Measurements from ENCODE around the gene CCDC112. TPM values are rescaled to one million over a fixed set of nuclear protein-coding genes. Genes with fewer than 3 reads are reported as not detected.
"Not testable (repeated sequence)": the region's sequence is repeated elsewhere in the genome, so short reads cannot be mapped to it uniquely, and the experiment has no call there.

Gene CCDC112
- total and polyA plus RNA-seq, 2 of the 13 experiments (the other 11 are each of a cell fraction or from before 2014, with no cell fraction given): 1.1 to 2.8 TPM

GRCh38 chr5:115328617-115329274 lies 32.3 kb upstream of the CCDC112 start:
- H3K9ac ChIP-seq (ENCODE audit: insufficient read depth, low read depth, low read length); H3K4me1 ChIP-seq (ENCODE audit: insufficient read depth, low read length); intact Hi-C loops (cut with micrococcal nuclease; ENCODE audit: unreplicated experiment); ATAC-seq; DNase-seq (ENCODE audit: low spot score); BruUV-seq (replicated peaks); FAIRE-seq; H3K36me3 ChIP-seq (replicated peaks in 1 of 2; ENCODE audit: control insufficient read depth in 1 of 2, insufficient read depth in 2 of 2, low read length in 2 of 2); in situ Hi-C loops (cut with HindIII; ENCODE audit: extremely low pct_ligation_motif_present, low pct_unique_long_range_greater_than_20kb); H3K4me2 ChIP-seq (ENCODE audit: low read depth, low read length); H3K27ac ChIP-seq (ENCODE audit: extremely low read length, insufficient read depth, low read length); H3K4me3 ChIP-seq (replicated peaks in 1 of 3; ENCODE audit: insufficient read depth in 1 of 3, low read depth in 2 of 3, low read length in 3 of 3); H3K9me3 ChIP-seq (ENCODE audit: low read length); H4K20me1 ChIP-seq (ENCODE audit: insufficient read depth, low read length); H3K79me2 ChIP-seq (ENCODE audit: insufficient read depth, low read length); CTCF ChIA-PET (ENCODE audit: low intra/inter-chr PET ratio, low total read pairs); H2AFZ ChIP-seq (ENCODE audit: low read length); POLR2A ChIA-PET: not testable (repeated sequence)
- WGBS (ENCODE audit: low lambda C conversion rate): 10% methylated on average over 6 of the region's 6 CpGs
- H3K27me3 ChIP-seq (ENCODE audit: control insufficient read depth in 1 of 2, insufficient read depth in 2 of 2, low read length in 2 of 2): peaks cover 1 to 11% of the 10 kb centered on the region in 2 experiments; a peak in 3 of 5 replicates

GRCh38 chr5:115325296-115325959 lies 29.0 kb upstream of the CCDC112 start:
- no peak for ATAC-seq
- peaks cover 1 to 11% of the 10 kb centered on the region in 2 experiments; a peak in 3 of 5 replicates for H3K27me3 ChIP-seq (ENCODE audit: control insufficient read depth in 1 of 2, insufficient read depth in 2 of 2, low read length in 2 of 2)
- FAIRE-seq: no peak
- ChIA-PET POLR2A (no interaction called here), CTCF (ENCODE audit: low intra/inter-chr PET ratio, low total read pairs) (no interaction called here)
- no peaks in the 10 kb centered on the region for H3K36me3 ChIP-seq (replicated peaks in 1 of 2; ENCODE audit: control insufficient read depth in 1 of 2, insufficient read depth in 2 of 2, low read length in 2 of 2)
- H3K9me3 ChIP-seq (ENCODE audit: low read length): no peaks in the 10 kb centered on the region
- H3K4me1 ChIP-seq (ENCODE audit: insufficient read depth, low read length): no peaks in the 10 kb centered on the region
- in situ Hi-C loops (cut with HindIII; ENCODE audit: extremely low pct_ligation_motif_present, low pct_unique_long_range_greater_than_20kb): no loop called here
- no peak overlapping the region for H2AFZ ChIP-seq (ENCODE audit: low read length)
- no peaks in the 10 kb centered on the region for H3K79me2 ChIP-seq (ENCODE audit: insufficient read depth, low read length)
- H3K4me3 ChIP-seq (replicated peaks in 1 of 3; ENCODE audit: insufficient read depth in 1 of 3, low read depth in 2 of 3, low read length in 3 of 3): no peak overlapping the region
- BruUV-seq (replicated peaks): no TSS peak
- DNase-seq (ENCODE audit: low spot score): no peak
- intact Hi-C loops (cut with micrococcal nuclease; ENCODE audit: unreplicated experiment): no loop called here
- no peaks in the 10 kb centered on the region for H4K20me1 ChIP-seq (ENCODE audit: insufficient read depth, low read length)
- WGBS (ENCODE audit: low lambda C conversion rate): under 1% methylated on average over 3 of the region's 3 CpGs
- no peak overlapping the region for H3K9ac ChIP-seq (ENCODE audit: insufficient read depth, low read depth, low read length)
- no peak overlapping the region for H3K4me2 ChIP-seq (ENCODE audit: low read depth, low read length)
- H3K27ac ChIP-seq (ENCODE audit: extremely low read length, insufficient read depth, low read length): no peak overlapping the region
- TF ChIP-seq CTCF (CRISPR knock-in tag; IDR thresholded peaks at IDR 0.05) (no peak), ZNF597 (CRISPR knock-in tag; IDR thresholded peaks at IDR 0.05) (no peak), ZNF430 (CRISPR knock-in tag; IDR thresholded peaks at IDR 0.05) (no peak), ZNF691 (CRISPR knock-in tag; IDR thresholded peaks at IDR 0.05; ENCODE audit: borderline replicate concordance, low read depth) (no peak), ZNF646 (CRISPR knock-in tag; IDR thresholded peaks at IDR 0.05) (no peak)
